ENCODE measurements around the gene PCDH15. TPM values are rescaled to one million over a fixed set of nuclear protein-coding genes. Genes with fewer than 3 reads are reported as not detected.

The PCDH15 gene
- total and polyA plus RNA-seq, 2 experiments from 2014 or later: 1.1 to 1.7 TPM

- Histone ChIP-seq H3K9me2 (replicated peaks; ENCODE audit: insufficient read depth) (no peaks in the 10 kb centered on the region), H3K4me3 (no peak overlapping the region), H3K79me2 (no peaks in the 10 kb centered on the region), H3K36me3 (replicated peaks; ENCODE audit: insufficient read depth, low read depth) (no peaks in the 10 kb centered on the region), H3K4me2 (peak overlapping the region; percentile 61), H3K27me3 (no peaks in the 10 kb centered on the region), H2AFZ (peak overlapping the region; percentile 49), H3K4me1 (ENCODE audit: insufficient read depth) (no peaks in the 10 kb centered on the region), H3K27ac (no peak overlapping the region), H4K20me1 (ENCODE audit: insufficient read depth, poor library complexity, severe bottlenecking) (no peaks in the 10 kb centered on the region), H3K9me3 (ENCODE audit: low read depth) (no peaks in the 10 kb centered on the region)
- 55% methylated on average over 6 of the region's 6 CpGs for WGBS (ENCODE audit: low lambda C conversion rate, missing lambda C conversion rate)
- TF ChIP-seq EZH2 (IDR thresholded peaks at IDR 0.05; ENCODE audit: borderline replicate concordance): no peak
- no peak for TF ChIP-seq EZH2phosphoT487 (IDR thresholded peaks at IDR 0.05; ENCODE audit: low read depth, severe bottlenecking, unreplicated experiment)
- TF ChIP-seq, protein P1, sequence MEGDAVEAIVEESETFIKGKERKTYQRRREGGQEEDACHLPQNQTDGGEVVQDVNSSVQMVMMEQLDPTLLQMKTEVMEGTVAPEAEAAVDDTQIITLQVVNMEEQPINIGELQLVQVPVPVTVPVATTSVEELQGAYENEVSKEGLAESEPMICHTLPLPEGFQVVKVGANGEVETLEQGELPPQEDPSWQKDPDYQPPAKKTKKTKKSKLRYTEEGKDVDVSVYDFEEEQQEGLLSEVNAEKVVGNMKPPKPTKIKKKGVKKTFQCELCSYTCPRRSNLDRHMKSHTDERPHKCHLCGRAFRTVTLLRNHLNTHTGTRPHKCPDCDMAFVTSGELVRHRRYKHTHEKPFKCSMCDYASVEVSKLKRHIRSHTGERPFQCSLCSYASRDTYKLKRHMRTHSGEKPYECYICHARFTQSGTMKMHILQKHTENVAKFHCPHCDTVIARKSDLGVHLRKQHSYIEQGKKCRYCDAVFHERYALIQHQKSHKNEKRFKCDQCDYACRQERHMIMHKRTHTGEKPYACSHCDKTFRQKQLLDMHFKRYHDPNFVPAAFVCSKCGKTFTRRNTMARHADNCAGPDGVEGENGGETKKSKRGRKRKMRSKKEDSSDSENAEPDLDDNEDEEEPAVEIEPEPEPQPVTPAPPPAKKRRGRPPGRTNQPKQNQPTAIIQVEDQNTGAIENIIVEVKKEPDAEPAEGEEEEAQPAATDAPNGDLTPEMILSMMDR (IDR thresholded peaks at IDR 0.05; ENCODE audit: poor library complexity): no peak
- no peak for DNase-seq (ENCODE audit: low spot score)
Measured at GRCh38 chr10:53754596-53755250, 1046.3 kb downstream of the PCDH15 start.

MicroRNAs encoded within 50 kb of the gene (microRNA counts, 767-probe panel; counts per million panel counts)
- microRNA hsa-miR-548f: not detected

Small RNA genes lying within 50 kb of the gene (microRNA-seq; reads per million reads assigned to microRNA genes)
- not detected for gene MIR548F1

Small RNA genes lying within 50 kb of the gene (small RNA-seq; reads per million reads assigned to genes)
- not detected for gene AL365496.1
- gene MIR548F1: not detected
- not detected for gene RNU6-687P
